ENCODE data around the gene GOLGA3.

- TF ChIP-seq POLR2A (IDR thresholded peaks at IDR 0.05) (no peak), CTCF (IDR thresholded peaks at IDR 0.05) (no peak)
Observed at GRCh38 chr12:132851465-132851864, 22.8 kb upstream of the GOLGA3 start.
